GM12878 (cell line): ENCODE results near the gene TNFRSF8. TPM values are rescaled to one million over a fixed set of nuclear protein-coding genes. Genes with fewer than 3 reads are reported as not detected.

ENCODE experiments used
- ASH2L ChIP-seq: fragments of 300-600, 200-600 bp; sonication (generic); IDR thresholded peaks from 2 replicates; pipeline ENCODE4 v1.6.1; 2017; ENCODE audit warnings: low read depth, mild to moderate bottlenecking, borderline replicate concordance
- ATF2 ChIP-seq: IDR thresholded peaks from 2 replicates; pipeline ENCODE4 v1.6.1; 2012; ENCODE audit warnings: low read length, inconsistent platforms
- ATF7 ChIP-seq: fragments of 450-650 bp; IDR thresholded peaks from 2 replicates; pipeline ENCODE4 v1.6.1; 2016; ENCODE audit warnings: low read depth, mild to moderate bottlenecking
- BHLHE40 ChIP-seq, 2 experiments: fragments of 450-650 bp in 1 of 2; IDR thresholded peaks; 2 replicates each; pipeline ENCODE4 v1.6.1; 2011 to 2017; ENCODE audit warnings: low read depth in 2 of 2, borderline replicate concordance in 1 of 2, improper control_type of control experiment in 1 of 2, low read length in 1 of 2, mild to moderate bottlenecking in 1 of 2
- BRCA1 ChIP-seq: IDR thresholded peaks from 2 replicates; pipeline ENCODE4 v1.6.1; 2011; ENCODE audit warnings: low read depth, low read length, improper control_type of control experiment
- CEBPB ChIP-seq, 2 experiments: fragments of 150-350 bp in 1 of 2; IDR thresholded peaks; 2 replicates each; pipeline ENCODE4 v1.6.1; 2012 to 2014; ENCODE audit warnings: low read depth in 2 of 2, low read length in 2 of 2, borderline replicate concordance in 1 of 2, inconsistent platforms in 1 of 2
- CHD2 ChIP-seq: IDR thresholded peaks from 2 replicates; pipeline ENCODE4 v1.6.1; 2011; ENCODE audit warnings: low read depth, low read length, improper control_type of control experiment, borderline replicate concordance
- DPF2 ChIP-seq: fragments of 450-650 bp; IDR thresholded peaks from 2 replicates; pipeline ENCODE4 v1.6.1; 2017; ENCODE audit warnings: mild to moderate bottlenecking
- ELK1 ChIP-seq: IDR thresholded peaks from 2 replicates; pipeline ENCODE4 v1.6.1; 2012; ENCODE audit warnings: low read depth, low read length, improper control_type of control experiment
- IKZF2 ChIP-seq, 2 experiments: fragments of 450-650 bp; IDR thresholded peaks; 2 replicates each; pipeline ENCODE4 v1.6.1; 2017; ENCODE audit warnings: mild to moderate bottlenecking in 2 of 2, moderate library complexity in 2 of 2
- IRF4 ChIP-seq: IDR thresholded peaks from 2 replicates; pipeline ENCODE4 v1.6.1; 2011; ENCODE audit warnings: low read depth, low read length
- KAT2A ChIP-seq: conservative IDR thresholded peaks from 2 replicates; pipeline ENCODE4 v1.6.1; 2011; ENCODE audit warnings: low read depth, low read length; ENCODE audit not compliant: control insufficient read depth
- MEF2A ChIP-seq: IDR thresholded peaks from 2 replicates; pipeline ENCODE4 v1.6.1; 2011; ENCODE audit warnings: low read depth, mild to moderate bottlenecking, low read length, moderate library complexity; ENCODE audit not compliant: insufficient read depth
- MXI1 ChIP-seq: fragments of 150-350 bp; IDR thresholded peaks from 2 replicates; pipeline ENCODE4 v1.6.1; 2011; ENCODE audit warnings: low read depth, mild to moderate bottlenecking, inconsistent platforms, low read length, improper control_type of control experiment
- NBN ChIP-seq: fragments of 450-650 bp; IDR thresholded peaks from 2 replicates; pipeline ENCODE4 v1.6.1; 2016
- PML ChIP-seq: IDR thresholded peaks from 2 replicates; pipeline ENCODE4 v1.6.1; 2012; ENCODE audit warnings: low read length, inconsistent platforms
- SUPT20H ChIP-seq: IDR thresholded peaks from 2 replicates; pipeline ENCODE4 v1.6.1; 2011; ENCODE audit warnings: low read depth, mild to moderate bottlenecking, low read length, moderate library complexity, borderline replicate concordance; ENCODE audit not compliant: control insufficient read depth
- TAF1 ChIP-seq: IDR thresholded peaks from 2 replicates; pipeline ENCODE4 v1.6.1; 2011; ENCODE audit warnings: mild to moderate bottlenecking, low read depth, low read length, borderline replicate concordance
- WRNIP1 ChIP-seq: IDR thresholded peaks from 2 replicates; pipeline ENCODE4 v1.6.1; 2011; ENCODE audit warnings: low read depth, low read length, improper control_type of control experiment, borderline replicate concordance
- ZBTB11 ChIP-seq: fragments of 450-650 bp; formaldehyde crosslinking; IDR thresholded peaks from 2 replicates; pipeline ENCODE4 v1.5.0; 2022; ENCODE audit warnings: mild to moderate bottlenecking, missing genetic modification characterization
- ZNF24 ChIP-seq: fragments of 450-650 bp; IDR thresholded peaks from 2 replicates; pipeline ENCODE4 v1.6.1; 2017; ENCODE audit warnings: antibody characterized with exemption, mild to moderate bottlenecking
- polyA plus RNA-seq, 11 experiments: library from polyadenylated mRNA; depleted of rRNA in 4 of 11; unstranded in 6 of 11; stranded (reverse) in 5 of 11; fragments of >200 nt; fragmentation: Nextera tagmentation in 4 of 11; fragmentation: Illumina TruSeq in 1 of 11; extraction: Ambion mirVana in 4 of 11; extraction: Trizol in 1 of 11; gene quantifications; 1 replicate in 1 of 11; 2 replicates in 10 of 11; pipeline versions ENCODE4 v1.2.1 to v1.2.3, GENCODE V29; 2011 to 2016; ENCODE audit warnings: inconsistent platforms in 2 of 11, missing spikeins in 2 of 11, low read depth in 1 of 11
- total RNA-seq, 4 experiments: library from RNA; depleted of rRNA in 3 of 4; stranded (reverse); fragments of >200 nt in 3 of 4; fragmentation: Illumina TruSeq in 1 of 4; extraction: Trizol in 1 of 4; gene quantifications; 2 replicates each; pipeline versions ENCODE4 v1.2.1 to v1.2.3, GENCODE V29; 2013 to 2021
- TF ChIP-seq, protein P1 (sequence below): IDR thresholded peaks from 2 replicates; pipeline ENCODE4 v1.6.1; 2011; ENCODE audit warnings: borderline replicate concordance, low read depth, mild to moderate bottlenecking, moderate library complexity, mixed read lengths, low read length; ENCODE audit not compliant: insufficient read depth; ENCODE audit errors: extremely low read length
- TF ChIP-seq, protein P2 (sequence below): IDR thresholded peaks from 2 replicates; pipeline ENCODE4 v1.6.1; 2012; ENCODE audit warnings: low read depth, low read length, improper control_type of control experiment

The TNFRSF8 gene
- total and polyA plus RNA-seq, 10 of the 15 experiments (the other 5 are each of a cell fraction or from before 2014, with no cell fraction given): 9.8 to 114 (median 58.8) TPM

DNA sequence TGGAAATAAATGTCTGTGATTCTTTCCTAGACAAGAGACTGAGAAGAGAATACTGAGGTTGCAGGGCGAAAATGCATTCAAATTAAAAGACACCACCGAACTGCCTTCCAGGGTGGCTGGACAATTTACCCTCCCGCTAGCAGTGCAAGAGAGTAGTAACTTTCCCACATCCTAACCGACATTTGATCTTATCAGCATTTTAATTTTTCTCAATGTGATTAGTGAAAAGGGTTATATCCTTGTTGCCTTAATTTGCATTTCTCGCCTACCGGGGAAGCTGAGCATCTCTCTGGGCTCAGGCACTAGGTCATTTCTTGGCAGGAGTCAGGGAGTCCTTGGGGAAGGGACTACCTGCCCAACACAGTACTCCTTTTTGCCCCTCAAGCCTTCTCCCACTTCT, 2.8 kb downstream of the TNFRSF8 start (continued):
- no peak for TF ChIP-seq ZBTB11 (CRISPR knock-in tag)
- no peak for TF ChIP-seq ATF2
- TF ChIP-seq, protein P1, sequence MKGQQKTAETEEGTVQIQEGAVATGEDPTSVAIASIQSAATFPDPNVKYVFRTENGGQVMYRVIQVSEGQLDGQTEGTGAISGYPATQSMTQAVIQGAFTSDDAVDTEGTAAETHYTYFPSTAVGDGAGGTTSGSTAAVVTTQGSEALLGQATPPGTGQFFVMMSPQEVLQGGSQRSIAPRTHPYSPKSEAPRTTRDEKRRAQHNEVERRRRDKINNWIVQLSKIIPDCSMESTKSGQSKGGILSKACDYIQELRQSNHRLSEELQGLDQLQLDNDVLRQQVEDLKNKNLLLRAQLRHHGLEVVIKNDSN: no peak
- no peak for TF ChIP-seq BHLHE40 (IDR thresholded peaks at IDR 0.05; ENCODE audit: borderline replicate concordance in 1 of 2, low read depth in 2 of 2, low read length in 1 of 2)
- TF ChIP-seq, protein P2, sequence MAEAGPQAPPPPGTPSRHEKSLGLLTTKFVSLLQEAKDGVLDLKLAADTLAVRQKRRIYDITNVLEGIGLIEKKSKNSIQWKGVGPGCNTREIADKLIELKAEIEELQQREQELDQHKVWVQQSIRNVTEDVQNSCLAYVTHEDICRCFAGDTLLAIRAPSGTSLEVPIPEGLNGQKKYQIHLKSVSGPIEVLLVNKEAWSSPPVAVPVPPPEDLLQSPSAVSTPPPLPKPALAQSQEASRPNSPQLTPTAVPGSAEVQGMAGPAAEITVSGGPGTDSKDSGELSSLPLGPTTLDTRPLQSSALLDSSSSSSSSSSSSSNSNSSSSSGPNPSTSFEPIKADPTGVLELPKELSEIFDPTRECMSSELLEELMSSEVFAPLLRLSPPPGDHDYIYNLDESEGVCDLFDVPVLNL: no peak
- TF ChIP-seq TAF1: peak; percentile 60; the same call in 1 of the 2 replicates
- 0 out of 2 replicates have a peak, but pooled peaks have one; percentile 16 for TF ChIP-seq IRF4
- TF ChIP-seq BRCA1: no peak
- TF ChIP-seq CHD2: no peak
- no peak for TF ChIP-seq NBN
- no peak for TF ChIP-seq CEBPB (IDR thresholded peaks at IDR 0.05; ENCODE audit: borderline replicate concordance in 1 of 2, low read depth in 2 of 2, low read length in 2 of 2)
- TF ChIP-seq SUPT20H: no peak
- no peak for TF ChIP-seq DPF2
- TF ChIP-seq ATF7: no peak; the same call in 1 of the 2 replicates
- no peak for TF ChIP-seq WRNIP1
- TF ChIP-seq IKZF2 (IDR thresholded peaks at IDR 0.05): peak in 1 of 2 experiments; percentile 45; a peak in 2 of 4 replicates
- TF ChIP-seq MEF2A: no peak
- TF ChIP-seq ZNF24: no peak
- TF ChIP-seq ASH2L: no peak
- no peak for TF ChIP-seq ELK1
- TF ChIP-seq MXI1: 0 out of 2 replicates have a peak, but pooled peaks have one; percentile 34
- no peak for TF ChIP-seq PML
- TF ChIP-seq KAT2A: no peak
